Raji (cell line): ENCODE results near the gene SAGE1.
"Not testable (repeated sequence)": the region's sequence is repeated elsewhere in the genome, so short reads cannot be mapped to it uniquely, and the experiment has no call there.

Source experiments
- POLR2A ChIP-seq: IDR thresholded peaks from 2 replicates; pipeline ENCODE4 v1.6.1; 2011; ENCODE audit warnings: low read depth, low read length, control low read depth; ENCODE audit not compliant: insufficient read depth

SAGE1 gene, protein sequence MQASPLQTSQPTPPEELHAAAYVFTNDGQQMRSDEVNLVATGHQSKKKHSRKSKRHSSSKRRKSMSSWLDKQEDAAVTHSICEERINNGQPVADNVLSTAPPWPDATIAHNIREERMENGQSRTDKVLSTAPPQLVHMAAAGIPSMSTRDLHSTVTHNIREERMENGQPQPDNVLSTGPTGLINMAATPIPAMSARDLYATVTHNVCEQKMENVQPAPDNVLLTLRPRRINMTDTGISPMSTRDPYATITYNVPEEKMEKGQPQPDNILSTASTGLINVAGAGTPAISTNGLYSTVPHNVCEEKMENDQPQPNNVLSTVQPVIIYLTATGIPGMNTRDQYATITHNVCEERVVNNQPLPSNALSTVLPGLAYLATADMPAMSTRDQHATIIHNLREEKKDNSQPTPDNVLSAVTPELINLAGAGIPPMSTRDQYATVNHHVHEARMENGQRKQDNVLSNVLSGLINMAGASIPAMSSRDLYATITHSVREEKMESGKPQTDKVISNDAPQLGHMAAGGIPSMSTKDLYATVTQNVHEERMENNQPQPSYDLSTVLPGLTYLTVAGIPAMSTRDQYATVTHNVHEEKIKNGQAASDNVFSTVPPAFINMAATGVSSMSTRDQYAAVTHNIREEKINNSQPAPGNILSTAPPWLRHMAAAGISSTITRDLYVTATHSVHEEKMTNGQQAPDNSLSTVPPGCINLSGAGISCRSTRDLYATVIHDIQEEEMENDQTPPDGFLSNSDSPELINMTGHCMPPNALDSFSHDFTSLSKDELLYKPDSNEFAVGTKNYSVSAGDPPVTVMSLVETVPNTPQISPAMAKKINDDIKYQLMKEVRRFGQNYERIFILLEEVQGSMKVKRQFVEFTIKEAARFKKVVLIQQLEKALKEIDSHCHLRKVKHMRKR

DNA sequence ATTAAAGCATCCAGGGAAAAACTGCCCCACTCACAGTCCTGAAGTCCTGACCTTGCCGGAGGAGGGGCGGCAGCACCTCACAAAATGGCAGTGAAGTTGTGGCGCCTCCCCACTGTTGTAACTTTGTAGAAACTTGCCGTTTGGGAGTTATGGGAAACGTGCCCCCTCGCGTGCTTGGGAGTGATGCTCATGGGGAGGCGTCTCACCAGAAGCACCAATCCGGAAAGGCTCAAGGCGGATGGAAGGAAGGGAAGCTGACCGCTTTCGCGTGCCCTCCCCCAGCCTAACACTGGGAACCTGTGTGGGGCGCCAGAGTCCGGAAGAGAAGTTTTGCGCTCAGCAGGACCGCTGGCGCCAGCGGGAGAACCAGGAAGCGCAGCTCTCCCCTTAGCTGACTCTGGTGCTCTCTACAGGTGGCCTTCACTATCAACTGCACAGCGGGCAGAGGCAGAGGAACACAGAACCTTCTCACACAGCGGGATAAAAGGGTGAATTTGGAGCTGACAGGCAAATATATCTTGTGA lies at the start of gene SAGE1, which contains the start of gene CT45A10:
SAGE1 (plus strand) TSS at position 423 of the 524 bp plus-strand sequence. CDS start 2,527 bp downstream, outside the sequence.
CT45A10 (minus strand) TSS at position 151 of the 524 bp plus-strand sequence. CDS start 8,100 bp downstream, outside the sequence.
- no peak for TF ChIP-seq POLR2A

DNA sequence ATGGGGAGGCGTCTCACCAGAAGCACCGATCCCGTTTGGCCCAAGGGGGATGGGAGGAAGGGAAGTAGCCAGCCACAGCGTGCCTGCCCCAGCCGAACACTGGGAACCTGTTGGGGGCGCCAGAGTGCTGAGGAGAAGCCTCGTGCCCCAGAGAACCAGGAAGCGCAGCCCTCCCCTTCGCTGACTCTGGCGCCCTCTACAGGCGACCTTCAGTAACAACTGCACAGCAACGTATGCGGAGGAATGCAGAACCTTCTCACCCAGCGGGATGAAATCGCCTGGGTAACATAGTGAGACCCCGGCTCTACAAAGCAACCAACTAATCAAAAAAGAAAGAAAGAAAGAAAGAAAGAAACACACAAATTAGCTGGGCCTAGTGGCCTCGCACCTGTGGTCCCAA lies 39.1 kb upstream of the SAGE1 start, which contains the start of gene CT45A8:
CT45A8 (minus strand) TSS at position 101 of the 400 bp plus-strand sequence. CDS start 3,755 bp downstream, outside the sequence.
- TF ChIP-seq POLR2A: not testable (repeated sequence)

DNA sequence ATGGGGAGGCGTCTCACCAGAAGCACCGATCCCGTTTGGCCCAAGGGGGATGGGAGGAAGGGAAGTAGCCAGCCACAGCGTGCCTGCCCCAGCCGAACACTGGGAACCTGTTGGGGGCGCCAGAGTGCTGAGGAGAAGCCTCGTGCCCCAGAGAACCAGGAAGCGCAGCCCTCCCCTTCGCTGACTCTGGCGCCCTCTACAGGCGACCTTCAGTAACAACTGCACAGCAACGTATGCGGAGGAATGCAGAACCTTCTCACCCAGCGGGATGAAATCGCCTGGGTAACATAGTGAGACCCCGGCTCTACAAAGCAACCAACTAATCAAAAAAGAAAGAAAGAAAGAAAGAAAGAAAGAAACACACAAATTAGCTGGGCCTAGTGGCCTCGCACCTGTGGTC lies 21.8 kb upstream of the SAGE1 start, which contains the start of gene CT45A9:
CT45A9 (minus strand) TSS at position 101 of the 400 bp plus-strand sequence. CDS start 3,751 bp downstream, outside the sequence.
- TF ChIP-seq POLR2A: not testable (repeated sequence)

DNA sequence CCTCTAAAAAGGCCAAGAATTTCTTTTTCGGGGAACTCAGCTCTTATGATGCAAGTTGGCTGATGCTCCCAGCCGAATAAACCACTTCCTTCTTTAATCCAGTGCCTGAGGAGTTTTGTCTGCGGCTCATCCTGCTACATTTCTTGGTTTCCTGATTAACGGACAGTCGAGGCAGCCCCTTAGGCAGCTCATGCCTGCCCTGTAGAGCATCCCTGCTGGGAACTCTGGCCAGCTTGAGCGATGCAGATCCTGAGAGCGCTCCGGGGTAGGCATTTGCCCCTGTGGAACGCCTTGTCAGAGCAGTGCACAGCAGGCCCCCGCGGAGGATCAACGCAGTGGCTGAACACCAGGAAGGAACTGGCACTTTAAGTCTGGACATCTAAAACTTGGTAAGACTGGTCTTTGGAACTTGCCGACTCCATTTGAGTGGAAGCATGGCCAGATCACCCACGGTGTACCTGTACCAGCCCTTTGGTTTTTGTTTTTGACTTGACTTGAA lies 3.4 kb upstream of the SAGE1 start:
- no peak for TF ChIP-seq POLR2A

DNA sequence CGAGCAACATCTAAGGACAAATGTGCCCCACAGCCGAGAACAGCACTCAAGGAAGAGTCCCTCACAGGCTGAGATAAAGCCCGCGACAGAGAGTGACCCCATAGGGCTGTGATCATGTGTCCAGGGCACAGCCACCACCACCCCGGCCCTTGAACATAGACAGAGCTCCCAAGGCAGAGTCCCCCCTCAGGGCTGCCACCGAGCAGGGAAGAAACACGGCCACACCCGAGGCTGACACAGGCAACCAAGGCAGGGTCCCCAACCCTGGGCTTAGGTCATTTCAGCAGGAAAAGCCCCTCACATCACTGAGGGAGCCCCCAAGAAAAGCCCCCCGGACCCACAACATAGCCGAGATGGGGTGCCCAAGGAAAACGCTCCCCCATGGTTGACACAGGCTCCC lies 735 bp upstream of the SAGE1 start:
- no peak for TF ChIP-seq POLR2A

DNA sequence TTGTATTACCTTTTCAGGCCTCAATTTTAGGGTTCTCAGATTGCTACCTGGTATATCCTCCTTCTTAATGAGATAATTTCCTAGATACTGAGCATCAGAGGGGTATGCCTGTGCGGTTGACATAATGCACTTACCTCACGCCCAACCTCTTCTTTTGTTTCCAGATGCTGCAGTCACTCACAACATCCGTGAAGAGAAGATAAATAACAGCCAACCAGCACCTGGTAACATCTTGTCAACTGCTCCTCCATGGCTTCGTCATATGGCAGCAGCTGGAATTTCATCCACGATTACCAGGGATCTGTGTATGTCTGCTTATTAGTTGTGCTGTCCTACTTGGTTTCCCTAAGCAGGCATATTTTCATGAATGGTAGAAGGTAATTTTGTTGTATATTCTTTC lies 16.7 kb downstream of the SAGE1 start:
- no peak for TF ChIP-seq POLR2A

DNA sequence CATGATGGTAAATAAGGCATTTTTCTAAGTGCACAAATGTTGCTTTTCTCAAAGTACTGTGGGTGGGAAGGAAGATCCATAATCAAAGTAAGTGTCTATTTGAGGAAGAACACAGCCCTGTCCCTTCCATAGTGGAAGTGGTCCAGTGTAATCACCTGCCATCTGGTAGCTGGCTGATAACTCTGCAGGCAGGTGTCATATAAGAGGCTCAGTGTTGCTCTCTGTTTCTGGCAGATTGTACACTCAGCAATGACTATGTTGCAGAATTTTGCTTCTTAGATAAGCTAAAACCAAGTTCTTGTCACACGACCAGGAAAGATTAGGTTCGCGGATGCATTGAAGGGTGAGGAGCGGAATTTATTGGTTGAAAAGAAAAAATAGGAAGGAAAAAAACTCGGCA lies 20.9 kb downstream of the SAGE1 start:
- no peak for TF ChIP-seq POLR2A

DNA sequence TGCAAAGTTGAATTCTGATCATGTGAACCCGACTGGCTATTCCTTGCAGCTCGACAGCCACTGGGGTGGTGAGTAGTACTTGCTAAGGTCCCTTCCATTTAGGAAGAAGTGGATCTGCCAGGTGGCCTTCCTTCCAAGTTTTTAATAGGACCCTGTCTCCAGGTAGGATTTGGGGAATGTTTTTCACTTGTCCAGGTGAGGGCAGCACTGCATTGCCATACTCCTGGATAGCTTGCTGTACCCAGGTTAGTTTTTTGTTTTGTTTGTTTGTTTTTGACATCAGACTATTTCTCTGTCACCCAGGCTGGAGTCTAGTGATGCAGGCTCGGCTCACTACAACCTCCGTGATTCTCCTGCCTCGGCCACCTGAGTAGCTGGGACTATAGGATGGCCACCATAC lies 29.8 kb downstream of the SAGE1 start:
- no peak for TF ChIP-seq POLR2A

DNA sequence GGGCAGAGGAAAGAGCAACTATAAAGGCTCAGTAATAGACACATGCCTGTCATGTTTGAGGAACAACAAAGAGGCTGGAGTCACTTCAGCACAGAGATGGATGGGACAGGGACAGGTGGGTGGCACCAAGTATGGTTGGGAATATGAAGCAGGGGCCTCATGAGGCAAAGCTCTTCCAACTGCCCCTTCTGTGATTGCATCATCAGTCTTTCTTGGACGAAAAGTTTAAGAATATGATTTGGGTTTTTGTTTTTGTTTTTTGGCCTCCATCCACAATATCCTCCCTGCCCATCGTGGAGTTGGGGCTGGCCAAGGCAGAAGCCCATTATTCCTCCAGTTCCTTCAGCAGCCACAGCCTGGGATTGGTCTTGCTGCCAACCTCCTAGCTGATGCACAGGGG lies 34.4 kb downstream of the SAGE1 start:
- no peak for TF ChIP-seq POLR2A

DNA sequence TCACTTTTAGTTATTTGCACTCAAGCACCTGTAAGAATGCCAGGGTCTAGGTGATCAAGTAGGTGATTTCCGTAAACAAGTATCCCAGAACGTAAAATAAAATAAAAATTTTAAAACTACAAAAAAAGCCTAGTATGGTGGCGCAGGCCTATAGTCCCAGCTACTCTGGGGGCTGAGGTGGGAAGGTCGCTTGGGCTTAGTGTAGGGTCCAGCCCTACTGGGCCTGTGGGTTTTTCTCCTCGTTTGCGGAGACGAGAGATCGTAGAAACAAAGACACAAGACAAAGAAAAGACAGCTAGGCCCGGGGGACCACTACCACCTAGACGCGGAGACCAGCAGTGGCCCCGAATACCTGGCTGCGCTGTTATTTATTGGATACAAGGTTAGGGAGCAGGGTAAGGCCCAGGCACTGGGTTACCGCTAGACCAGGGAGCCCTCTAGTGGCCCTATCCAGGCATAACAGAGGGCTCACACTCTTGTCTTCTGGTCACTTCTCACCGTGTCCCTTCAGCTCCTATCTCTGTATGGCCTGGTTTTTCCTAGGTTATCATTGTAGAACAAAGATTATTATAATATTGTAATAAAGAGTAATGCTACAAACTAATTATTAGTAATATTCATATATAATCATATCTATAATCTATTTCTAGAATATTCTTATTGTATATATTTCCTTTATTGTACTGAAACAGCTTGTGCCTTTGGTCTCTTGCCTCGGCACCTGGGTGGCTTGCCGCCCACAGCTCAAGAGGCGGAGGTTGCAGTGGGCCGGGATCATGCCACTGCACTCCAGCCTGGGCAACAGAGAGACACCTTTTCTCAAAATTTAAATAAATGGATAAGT lies 38.4 kb downstream of the SAGE1 start:
- TF ChIP-seq POLR2A: no peak

DNA sequence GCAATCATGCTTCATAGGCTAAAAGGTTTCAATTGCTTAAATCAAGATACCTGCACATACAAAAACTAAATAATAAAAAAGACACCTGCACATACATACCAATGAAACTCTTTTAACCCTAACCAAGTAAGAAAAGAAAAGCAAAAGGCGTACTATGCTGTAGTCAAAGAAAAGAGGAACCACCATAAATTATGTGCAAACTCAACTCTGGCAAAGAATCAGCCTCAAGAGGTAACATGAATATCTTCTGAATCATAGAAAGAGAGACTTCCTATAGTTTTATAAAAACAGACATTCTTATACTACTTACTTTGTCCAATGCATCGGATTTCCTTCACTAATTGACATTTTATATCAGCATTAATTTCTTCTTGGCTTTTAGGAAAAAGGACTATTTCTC lies 51.0 kb downstream of the SAGE1 start:
- TF ChIP-seq POLR2A: no peak

DNA sequence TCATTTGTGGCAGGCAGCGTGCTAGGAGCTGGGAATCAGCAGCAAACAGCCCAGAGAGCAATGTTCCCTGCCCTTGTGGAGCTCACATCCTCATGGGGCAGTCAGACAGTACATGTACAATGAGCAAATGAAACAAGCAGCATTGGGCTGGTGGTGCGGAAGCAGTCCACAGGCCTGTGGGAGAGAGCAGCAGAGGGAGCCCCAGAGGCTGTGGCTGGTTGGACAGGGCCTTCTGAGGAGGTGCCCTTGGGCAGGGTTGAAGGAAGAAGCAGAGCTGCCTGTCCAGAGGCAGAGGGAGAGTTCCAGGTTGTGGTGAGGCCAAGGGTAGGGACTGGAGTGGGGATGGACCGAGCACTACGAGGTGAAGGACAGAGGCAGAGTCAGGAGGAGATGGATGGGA lies 57.8 kb downstream of the SAGE1 start:
- no peak for TF ChIP-seq POLR2A
